Tibial nerve (tissue), 4 donors: Measurements from ENCODE around the gene ANKRD9.

Experiments
- EP300 ChIP-seq, 2 donors: sonication (generic); formaldehyde crosslinking; IDR thresholded peaks; one replicate each; pipeline ENCODE4 v1.6.1; 2017; ENCODE audit warnings: antibody characterized with exemption in 2 of 2, mild to moderate bottlenecking in 1 of 2
- TF ChIP-seq, protein P1 (sequence below), 5 experiments: fragments of 200-600 bp in 3 of 5; fragments of 450-650 bp in 2 of 5; sonication (generic) in 3 of 5; IDR thresholded peaks; one replicate each; pipeline ENCODE4 v1.5.1; 2016 to 2019; ENCODE audit warnings: antibody characterized with exemption in 5 of 5, mild to moderate bottlenecking in 3 of 5, moderate library complexity in 2 of 5

DNA sequence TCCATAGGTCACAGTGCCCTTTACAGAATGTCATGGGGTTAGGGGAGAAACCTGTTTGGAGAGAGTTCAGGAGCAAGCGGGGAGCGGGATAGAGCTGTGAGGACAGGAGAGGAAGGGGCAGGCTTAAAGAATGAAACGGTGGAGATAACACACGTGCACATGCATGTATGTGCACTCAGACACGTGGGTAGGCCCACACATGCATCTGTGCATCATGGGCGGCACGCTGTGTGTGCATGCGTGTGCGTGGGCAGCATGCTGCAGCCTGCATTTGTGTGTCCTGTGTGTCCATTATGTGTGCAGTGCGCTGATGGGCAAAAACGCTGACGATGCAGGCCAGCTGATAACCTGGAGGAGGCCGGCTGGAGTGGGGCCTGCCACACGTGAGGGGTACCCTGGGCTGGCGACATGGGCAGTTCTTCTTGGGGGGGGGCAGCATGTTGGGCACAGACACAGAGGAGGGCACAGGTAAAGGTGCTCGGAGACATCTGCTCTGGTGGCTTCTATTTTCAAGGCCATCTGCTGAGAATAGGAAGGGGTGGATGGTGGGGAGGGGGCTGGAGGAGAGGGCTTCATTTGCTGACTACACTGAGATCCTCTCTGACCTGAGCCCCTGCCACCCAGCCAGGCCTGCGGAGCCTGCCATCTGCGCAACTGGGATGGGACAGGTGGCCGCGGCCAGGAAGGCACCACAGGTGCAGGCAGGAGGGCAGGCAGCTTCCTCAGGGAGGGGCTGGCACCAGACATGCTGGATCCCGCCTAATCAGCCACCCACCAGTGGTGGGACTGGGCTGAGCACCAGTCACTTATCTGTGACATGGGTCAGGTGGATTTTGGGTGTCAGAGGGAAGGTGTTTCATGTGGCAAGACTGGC is 4.6 kb upstream of the ANKRD9 start:
- TF ChIP-seq, protein P1, sequence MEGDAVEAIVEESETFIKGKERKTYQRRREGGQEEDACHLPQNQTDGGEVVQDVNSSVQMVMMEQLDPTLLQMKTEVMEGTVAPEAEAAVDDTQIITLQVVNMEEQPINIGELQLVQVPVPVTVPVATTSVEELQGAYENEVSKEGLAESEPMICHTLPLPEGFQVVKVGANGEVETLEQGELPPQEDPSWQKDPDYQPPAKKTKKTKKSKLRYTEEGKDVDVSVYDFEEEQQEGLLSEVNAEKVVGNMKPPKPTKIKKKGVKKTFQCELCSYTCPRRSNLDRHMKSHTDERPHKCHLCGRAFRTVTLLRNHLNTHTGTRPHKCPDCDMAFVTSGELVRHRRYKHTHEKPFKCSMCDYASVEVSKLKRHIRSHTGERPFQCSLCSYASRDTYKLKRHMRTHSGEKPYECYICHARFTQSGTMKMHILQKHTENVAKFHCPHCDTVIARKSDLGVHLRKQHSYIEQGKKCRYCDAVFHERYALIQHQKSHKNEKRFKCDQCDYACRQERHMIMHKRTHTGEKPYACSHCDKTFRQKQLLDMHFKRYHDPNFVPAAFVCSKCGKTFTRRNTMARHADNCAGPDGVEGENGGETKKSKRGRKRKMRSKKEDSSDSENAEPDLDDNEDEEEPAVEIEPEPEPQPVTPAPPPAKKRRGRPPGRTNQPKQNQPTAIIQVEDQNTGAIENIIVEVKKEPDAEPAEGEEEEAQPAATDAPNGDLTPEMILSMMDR (IDR thresholded peaks at IDR 0.05) = no peak
- no peak for TF ChIP-seq EP300 (IDR thresholded peaks at IDR 0.05)
